Activated naive CD8-positive, alpha-beta T cell (primary cell): ENCODE results near the gene ADARB2.

ENCODE experiments used
- H3K27ac Mint-ChIP-seq: one replicate; pipeline ENCODE4 v1.8.0; 2021; ENCODE audit warnings: mixed read lengths
- H3K27me3 Mint-ChIP-seq: one replicate; pipeline ENCODE4 v1.8.0; 2021; ENCODE audit warnings: mixed read lengths
- H3K36me3 Mint-ChIP-seq: one replicate; pipeline ENCODE4 v1.8.0; 2021; ENCODE audit warnings: mixed read lengths
- H3K4me1 Mint-ChIP-seq: one replicate; pipeline ENCODE4 v1.8.0; 2021; ENCODE audit warnings: low read depth, mixed read lengths
- H3K4me3 Mint-ChIP-seq: one replicate; pipeline ENCODE4 v1.8.0; 2021; ENCODE audit warnings: mild to moderate bottlenecking, mixed read lengths
- H3K9me3 Mint-ChIP-seq: one replicate; pipeline ENCODE4 v1.8.0; 2021; ENCODE audit warnings: low read depth, mixed read lengths

Gene ADARB2

GRCh38 chr10:1581189-1581588 is 156.1 kb downstream of the ADARB2 start:
- no peaks in the 10 kb centered on the region for H3K4me1 Mint-ChIP-seq
- H3K27me3 Mint-ChIP-seq: no peaks in the 10 kb centered on the region
- no peak overlapping the region for H3K27ac Mint-ChIP-seq
- no peaks in the 10 kb centered on the region for H3K9me3 Mint-ChIP-seq
- no peaks in the 10 kb centered on the region for H3K36me3 Mint-ChIP-seq
- H3K4me3 Mint-ChIP-seq: no peak overlapping the region

GRCh38 chr10:1579671-1580070 is 157.7 kb downstream of the ADARB2 start:
- Mint-ChIP-seq H3K27ac (no peak overlapping the region), H3K9me3 (no peaks in the 10 kb centered on the region), H3K4me1 (no peaks in the 10 kb centered on the region)

GRCh38 chr10:1579141-1579491 is 158.2 kb downstream of the ADARB2 start:
- Mint-ChIP-seq H3K9me3 (no peaks in the 10 kb centered on the region), H3K4me1 (no peaks in the 10 kb centered on the region), H3K27me3 (no peaks in the 10 kb centered on the region), H3K36me3 (no peaks in the 10 kb centered on the region), H3K27ac (no peak overlapping the region), H3K4me3 (no peak overlapping the region)

More at GRCh38 chr10:1579671-1580070, 157.7 kb downstream of the ADARB2 start:
- Mint-ChIP-seq H3K4me3 (no peak overlapping the region), H3K36me3 (no peaks in the 10 kb centered on the region), H3K27me3 (no peaks in the 10 kb centered on the region)

- H3K27ac Mint-ChIP-seq: no peak overlapping the region
- H3K9me3 Mint-ChIP-seq: no peaks in the 10 kb centered on the region
- H3K4me3 Mint-ChIP-seq: no peak overlapping the region
These were observed 158.8 kb downstream of the ADARB2 start for GRCh38 chr10:1578392-1579140.

GRCh38 chr10:1577945-1578344 is 159.4 kb downstream of the ADARB2 start:
- H3K27ac Mint-ChIP-seq: no peak overlapping the region
- no peaks in the 10 kb centered on the region for H3K27me3 Mint-ChIP-seq
- no peaks in the 10 kb centered on the region for H3K9me3 Mint-ChIP-seq
- H3K4me1 Mint-ChIP-seq: no peaks in the 10 kb centered on the region
- no peak overlapping the region for H3K4me3 Mint-ChIP-seq
- H3K36me3 Mint-ChIP-seq: no peaks in the 10 kb centered on the region

More at GRCh38 chr10:1578392-1579140, 158.8 kb downstream of the ADARB2 start:
- no peaks in the 10 kb centered on the region for H3K36me3 Mint-ChIP-seq
- H3K4me1 Mint-ChIP-seq: no peaks in the 10 kb centered on the region
- H3K27me3 Mint-ChIP-seq: no peaks in the 10 kb centered on the region

GRCh38 chr10:1577373-1577770 is 160.0 kb downstream of the ADARB2 start:
- Mint-ChIP-seq H3K27ac (no peak overlapping the region), H3K4me1 (no peaks in the 10 kb centered on the region), H3K27me3 (peaks cover under 1% of the 10 kb centered on the region), H3K9me3 (no peaks in the 10 kb centered on the region), H3K4me3 (no peak overlapping the region), H3K36me3 (no peaks in the 10 kb centered on the region)

GRCh38 chr10:1576467-1577372 is 160.6 kb downstream of the ADARB2 start:
- Mint-ChIP-seq H3K4me1 (no peaks in the 10 kb centered on the region), H3K27me3 (peaks cover 2% of the 10 kb centered on the region), H3K9me3 (no peaks in the 10 kb centered on the region), H3K4me3 (no peak overlapping the region), H3K27ac (no peak overlapping the region), H3K36me3 (no peaks in the 10 kb centered on the region)

- H3K36me3 Mint-ChIP-seq: no peaks in the 10 kb centered on the region
- peaks cover 2% of the 10 kb centered on the region for H3K27me3 Mint-ChIP-seq
- no peaks in the 10 kb centered on the region for H3K9me3 Mint-ChIP-seq
- no peaks in the 10 kb centered on the region for H3K4me1 Mint-ChIP-seq
- no peak overlapping the region for H3K4me3 Mint-ChIP-seq
- no peak overlapping the region for H3K27ac Mint-ChIP-seq
These were observed 161.7 kb downstream of the ADARB2 start for GRCh38 chr10:1575481-1576244.

- no peaks in the 10 kb centered on the region for H3K4me1 Mint-ChIP-seq
- H3K9me3 Mint-ChIP-seq: no peaks in the 10 kb centered on the region
- no peaks in the 10 kb centered on the region for H3K36me3 Mint-ChIP-seq
- H3K27me3 Mint-ChIP-seq: peaks cover 2% of the 10 kb centered on the region
- no peak overlapping the region for H3K4me3 Mint-ChIP-seq
- H3K27ac Mint-ChIP-seq: no peak overlapping the region
These were observed 162.6 kb downstream of the ADARB2 start for GRCh38 chr10:1574719-1575118.

GRCh38 chr10:1573981-1574380 is 163.3 kb downstream of the ADARB2 start:
- H3K4me1 Mint-ChIP-seq: no peaks in the 10 kb centered on the region
- no peak overlapping the region for H3K4me3 Mint-ChIP-seq
- no peaks in the 10 kb centered on the region for H3K36me3 Mint-ChIP-seq
- H3K27ac Mint-ChIP-seq: no peak overlapping the region
- H3K27me3 Mint-ChIP-seq: peaks cover 2% of the 10 kb centered on the region
- H3K9me3 Mint-ChIP-seq: no peaks in the 10 kb centered on the region

GRCh38 chr10:1573334-1573969 is 163.9 kb downstream of the ADARB2 start:
- Mint-ChIP-seq H3K4me3 (no peak overlapping the region), H3K27me3 (peaks cover 2% of the 10 kb centered on the region), H3K36me3 (no peaks in the 10 kb centered on the region), H3K9me3 (no peaks in the 10 kb centered on the region), H3K4me1 (no peaks in the 10 kb centered on the region), H3K27ac (no peak overlapping the region)

GRCh38 chr10:1572519-1573333 is 164.6 kb downstream of the ADARB2 start:
- H3K27ac Mint-ChIP-seq: no peak overlapping the region

GRCh38 chr10:1571587-1572237 is 165.6 kb downstream of the ADARB2 start:
- Mint-ChIP-seq H3K27me3 (peaks cover 2% of the 10 kb centered on the region), H3K4me1 (no peaks in the 10 kb centered on the region), H3K4me3 (no peak overlapping the region), H3K9me3 (no peaks in the 10 kb centered on the region), H3K27ac (no peak overlapping the region), H3K36me3 (no peaks in the 10 kb centered on the region)

More at GRCh38 chr10:1572519-1573333, 164.6 kb downstream of the ADARB2 start:
- Mint-ChIP-seq H3K27me3 (peaks cover 2% of the 10 kb centered on the region), H3K36me3 (no peaks in the 10 kb centered on the region), H3K4me1 (no peaks in the 10 kb centered on the region), H3K9me3 (no peaks in the 10 kb centered on the region), H3K4me3 (no peak overlapping the region)
